GM19372 (cell line): ENCODE data around the gene UBE2F.

Experiments used
- ATAC-seq: cut with Tn5 transposase; IDR thresholded peaks from one replicate; pipeline ENCODE4 v1.9.1; 2021; ENCODE audit warnings: mild to moderate bottlenecking, low read depth, moderate library complexity; ENCODE audit not compliant: unreplicated experiment

The UBE2F gene

DNA sequence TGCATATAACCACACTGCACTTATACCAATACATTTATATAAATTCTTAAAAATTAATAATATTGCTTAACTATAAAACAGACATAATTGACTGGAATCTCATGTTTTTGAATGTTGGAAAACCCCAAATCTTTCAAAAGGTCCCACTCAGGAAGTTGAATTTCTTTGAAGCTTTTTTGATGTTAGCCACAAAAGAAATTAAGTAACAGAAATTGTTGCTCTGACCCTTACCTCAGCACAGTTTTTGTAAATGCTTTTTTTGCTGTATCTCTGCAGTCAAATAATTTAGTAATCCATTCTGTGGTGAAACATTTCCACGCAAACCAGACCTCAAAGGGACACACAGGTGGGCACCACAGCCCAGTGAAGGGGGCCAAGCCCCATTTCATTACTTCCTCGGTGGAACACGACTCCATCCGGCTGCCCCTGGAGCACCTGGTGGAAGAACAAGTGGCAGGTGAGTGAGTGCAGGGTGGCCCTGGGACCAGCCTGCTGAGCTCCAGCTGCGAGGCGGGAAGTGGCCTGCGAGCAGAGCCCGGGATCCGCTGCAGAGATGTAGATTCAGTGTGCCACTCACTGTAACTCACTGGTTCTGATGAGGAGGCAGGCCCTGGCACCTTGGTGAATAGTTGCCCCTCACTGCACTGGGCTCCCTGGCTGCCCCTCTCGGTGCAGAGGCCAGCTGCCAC is 102.4 kb downstream of the UBE2F start:
- no peak for ATAC-seq

DNA sequence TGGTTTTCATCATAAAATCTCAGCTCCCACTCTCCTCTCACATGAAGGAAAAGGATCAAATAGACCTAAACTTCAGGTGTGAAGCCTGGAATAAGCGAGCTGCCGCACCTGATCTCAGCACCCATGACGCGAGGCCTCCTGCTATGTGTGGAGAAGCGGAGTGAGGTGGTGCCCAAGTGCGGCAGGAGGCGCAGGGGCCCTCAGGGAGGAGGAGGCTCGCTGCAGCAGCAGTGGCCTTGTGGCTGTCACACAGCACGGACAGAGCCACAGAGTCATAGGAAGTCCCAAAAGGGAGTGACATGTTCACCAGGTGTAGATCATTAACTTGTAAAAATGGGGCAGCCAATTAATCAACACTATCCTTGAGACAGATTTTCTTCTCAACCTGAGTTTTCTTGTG is 103.1 kb downstream of the UBE2F start:
- no peak for ATAC-seq

DNA sequence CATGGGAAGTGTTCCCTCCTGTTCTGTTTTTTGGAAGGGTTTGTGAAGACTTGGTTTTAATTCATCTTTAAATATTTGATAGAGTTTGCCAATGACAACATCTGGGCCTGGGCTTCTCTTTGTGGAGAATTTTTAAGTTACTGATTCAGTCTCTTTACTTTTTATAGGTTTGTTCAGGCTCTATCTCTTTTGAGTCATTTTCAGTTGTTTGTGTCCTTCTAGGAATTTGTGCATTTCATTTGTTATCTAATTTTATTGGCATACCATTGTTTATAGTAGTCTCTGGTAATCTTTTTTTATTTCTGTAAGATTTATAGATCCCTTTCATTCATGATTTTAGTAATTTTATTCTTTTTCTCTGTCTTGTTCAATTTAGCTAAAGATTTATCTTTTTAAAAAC is 108.6 kb downstream of the UBE2F start:
- ATAC-seq: no peak

DNA sequence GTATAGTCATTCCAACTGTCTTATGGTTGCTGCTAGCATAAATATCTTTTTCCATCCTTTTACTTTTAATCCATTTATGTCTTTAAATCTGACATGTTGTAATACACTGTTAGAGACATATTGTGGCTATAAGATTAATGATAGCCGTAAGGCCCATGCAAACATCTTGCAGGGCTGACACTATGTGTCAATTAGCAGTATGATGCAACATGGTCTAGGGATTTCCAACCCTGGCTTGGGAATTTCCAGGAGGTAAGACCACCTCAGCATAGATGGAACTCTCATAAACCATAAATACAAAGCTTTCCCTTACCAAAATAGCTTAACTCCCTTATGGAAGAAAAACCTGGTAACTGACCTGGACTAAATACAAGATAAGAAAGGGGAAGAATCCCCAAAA is 110.5 kb downstream of the UBE2F start:
- no peak for ATAC-seq

DNA sequence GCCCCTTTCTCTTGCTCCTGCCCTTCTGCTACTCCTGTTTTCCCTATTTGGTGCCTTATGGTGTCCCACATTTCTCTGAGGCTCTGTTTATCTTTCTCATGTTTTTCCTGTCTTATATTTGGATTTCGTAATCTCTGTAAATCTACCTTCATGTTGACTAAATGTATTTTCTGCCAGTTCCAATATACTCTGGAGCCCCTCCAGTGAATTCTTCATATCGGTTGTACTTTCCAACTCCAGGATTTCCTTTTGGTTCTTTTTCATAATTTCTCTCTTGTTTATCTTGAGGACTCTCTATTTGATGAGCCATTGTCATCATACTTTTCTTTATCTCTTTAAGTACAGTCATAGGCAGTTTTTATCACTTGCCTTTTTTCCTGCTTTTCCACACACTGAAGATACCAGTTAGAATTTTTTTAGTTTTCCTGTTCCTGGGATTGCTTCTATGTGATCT is 113.1 kb downstream of the UBE2F start:
- ATAC-seq: no peak

DNA sequence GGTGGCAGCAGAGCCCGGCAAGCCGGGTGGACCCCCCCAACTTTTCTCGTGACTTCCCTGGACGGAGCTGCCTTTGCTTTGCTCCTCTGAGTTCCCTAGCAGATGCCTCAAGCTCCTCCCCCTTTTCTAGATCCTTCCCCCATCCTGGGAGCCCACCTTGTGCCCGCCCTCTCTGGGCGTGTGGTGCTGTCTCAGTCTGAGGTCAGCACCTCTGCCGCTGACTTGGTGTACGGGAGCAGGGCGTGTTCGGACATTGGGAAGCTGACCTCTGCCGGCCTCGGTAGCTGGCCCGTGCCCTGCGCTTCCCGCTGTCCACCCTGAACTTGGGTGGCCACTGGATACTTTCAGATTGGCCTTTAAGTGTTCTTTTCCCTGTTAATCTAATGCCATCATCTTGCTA is 113.7 kb downstream of the UBE2F start:
- ATAC-seq: no peak

DNA sequence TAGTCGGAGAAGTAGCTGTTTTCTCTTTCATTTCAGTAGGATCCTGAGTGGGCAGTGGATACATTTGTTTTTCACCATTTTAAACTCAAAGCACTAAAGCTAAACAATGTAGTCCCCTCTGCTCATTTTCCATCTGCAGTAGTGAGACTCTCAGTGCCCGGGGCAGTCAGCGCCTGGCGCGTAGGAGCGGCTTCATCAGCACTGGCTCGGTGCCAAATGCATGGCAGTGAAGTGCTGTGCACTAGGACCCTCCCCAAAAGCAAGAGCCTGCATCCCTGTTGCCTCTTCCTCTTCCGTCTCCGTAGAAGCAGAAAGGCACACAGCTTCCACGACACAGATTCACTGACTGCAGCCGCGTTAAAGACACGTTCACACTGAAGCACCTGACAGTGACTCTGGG is 114.3 kb downstream of the UBE2F start:
- no peak for ATAC-seq

DNA sequence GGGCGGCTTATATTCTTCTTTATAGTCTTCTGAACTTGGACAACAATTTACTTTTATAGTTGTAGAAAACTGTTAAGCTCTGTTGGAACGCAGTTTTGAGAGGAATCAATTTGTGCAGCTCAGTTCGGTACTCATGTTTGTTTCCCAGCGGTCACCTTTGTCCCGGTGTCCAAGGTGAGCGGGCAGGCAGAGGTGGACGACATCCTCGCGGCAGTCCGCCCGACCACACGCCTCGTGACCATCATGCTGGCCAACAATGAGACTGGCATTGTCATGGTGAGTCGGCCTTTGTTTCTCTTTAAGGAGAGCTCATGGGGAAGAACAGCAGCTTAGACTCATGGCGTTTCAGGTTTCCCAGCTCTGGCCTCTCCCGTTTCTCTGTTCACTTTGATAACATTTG is 114.7 kb downstream of the UBE2F start:
- ATAC-seq: no peak

DNA sequence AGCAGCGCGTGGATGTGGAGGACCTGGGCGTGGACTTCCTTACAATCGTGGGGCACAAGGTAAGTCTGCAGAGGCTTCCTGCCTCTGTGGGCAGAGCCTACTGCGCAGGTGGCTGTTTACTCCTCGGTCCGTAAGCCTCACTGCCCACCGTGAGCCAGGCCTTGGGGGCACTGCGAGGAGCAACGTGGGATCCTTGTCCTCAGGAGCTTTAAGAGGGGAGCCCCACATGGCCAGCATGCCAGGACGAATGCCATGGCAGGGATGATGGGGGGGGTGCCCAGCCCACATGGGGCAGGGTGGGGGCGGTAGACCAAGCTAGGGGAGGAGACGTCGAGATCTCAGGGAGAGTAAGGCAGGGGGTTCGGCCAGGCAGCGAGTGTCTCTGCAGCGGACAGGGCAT is 115.3 kb downstream of the UBE2F start:
- no peak for ATAC-seq

DNA sequence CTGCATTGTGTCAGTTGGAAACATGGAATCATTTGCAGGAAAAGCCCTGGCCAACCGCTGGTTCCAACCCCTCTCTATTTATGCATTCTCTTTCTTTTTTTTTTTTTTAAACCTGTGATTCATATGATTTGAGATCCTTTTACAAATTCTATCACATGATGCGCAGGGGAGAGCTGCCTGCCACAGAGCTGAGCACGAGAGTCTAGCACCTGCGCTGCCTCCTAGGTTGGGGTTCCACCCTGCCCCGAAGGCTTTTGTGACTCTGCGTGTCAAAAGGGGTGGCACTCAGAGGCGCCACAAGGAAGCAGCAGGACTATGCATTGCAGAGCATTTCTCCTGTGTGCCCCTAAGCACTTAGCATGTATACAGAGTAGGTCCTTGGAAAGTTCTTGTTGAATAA is 116.0 kb downstream of the UBE2F start:
- ATAC-seq: no peak

DNA sequence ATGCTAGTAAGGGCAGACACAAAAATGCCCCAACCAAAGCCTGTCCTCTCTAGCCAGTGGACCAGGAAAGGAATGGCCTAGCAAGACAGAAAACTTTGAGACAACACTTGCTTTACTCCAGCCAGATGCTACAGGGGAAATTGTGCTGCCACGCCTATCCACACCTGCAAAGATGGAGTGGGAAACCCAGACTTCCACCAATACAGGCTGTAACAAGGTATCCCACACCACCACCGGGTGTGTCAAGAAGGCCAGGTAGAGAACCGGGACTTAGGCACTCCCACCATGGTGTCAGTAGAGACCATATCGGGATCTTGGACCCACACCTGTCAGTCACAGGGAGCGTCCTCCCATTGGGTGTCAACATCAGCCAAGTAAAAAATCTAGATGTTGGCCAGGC is 117.1 kb downstream of the UBE2F start:
- ATAC-seq: no peak

DNA sequence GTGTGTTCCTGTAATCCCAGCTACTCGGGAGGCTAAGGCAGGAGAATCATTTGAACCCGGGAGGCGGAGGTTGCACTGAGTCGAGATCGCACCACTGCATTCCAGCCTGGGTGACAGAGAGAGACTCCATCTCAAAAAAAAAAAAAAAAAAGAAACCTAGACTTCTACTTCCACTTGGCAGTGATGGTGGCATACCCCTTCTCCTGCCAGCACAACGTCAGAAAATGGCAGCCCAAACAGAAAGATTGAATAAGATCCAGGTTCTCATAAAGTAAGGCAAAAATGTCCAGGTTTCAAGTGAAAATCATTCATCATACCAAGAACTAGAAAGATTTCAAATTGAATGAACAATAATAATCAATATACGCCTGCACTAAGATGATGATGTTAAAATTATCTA is 117.9 kb downstream of the UBE2F start:
- no peak for ATAC-seq

DNA sequence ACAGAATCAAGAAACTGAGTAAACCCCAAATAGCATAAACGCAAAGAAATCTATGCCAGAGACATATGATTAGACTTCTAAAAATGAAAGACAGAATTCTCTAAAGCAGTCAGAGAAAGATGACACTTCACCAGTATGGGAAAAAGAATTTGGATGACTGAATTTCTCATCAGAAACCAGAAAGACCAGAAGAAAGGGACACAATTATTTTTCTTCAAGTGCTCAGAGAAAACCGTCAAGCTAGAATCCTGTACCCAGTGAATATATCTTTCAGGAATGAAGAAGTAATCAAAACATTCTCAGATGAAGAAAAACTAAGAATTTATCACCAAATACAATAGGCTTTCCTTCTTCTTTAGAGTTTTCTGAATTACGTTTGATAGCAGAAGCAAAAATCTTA is 119.1 kb downstream of the UBE2F start:
- no peak for ATAC-seq

DNA sequence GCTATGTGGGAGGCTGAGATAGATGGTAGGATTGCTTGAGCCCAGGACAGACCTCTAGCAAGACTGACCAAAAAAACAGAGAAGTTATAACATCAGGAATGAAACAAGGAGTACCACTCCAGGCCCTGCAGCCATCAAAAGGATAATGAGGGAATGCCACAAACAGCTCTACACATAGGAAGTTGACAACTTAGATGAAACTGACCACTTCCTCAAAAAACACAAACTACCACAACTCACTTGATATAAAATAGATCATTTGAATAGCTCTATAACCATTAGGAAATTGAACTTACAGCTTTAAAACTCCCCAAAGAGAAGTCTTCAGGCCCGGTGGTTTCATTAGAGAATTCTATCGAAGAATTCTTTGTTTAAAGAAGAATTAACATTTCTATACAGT is 120.4 kb downstream of the UBE2F start:
- no peak for ATAC-seq

DNA sequence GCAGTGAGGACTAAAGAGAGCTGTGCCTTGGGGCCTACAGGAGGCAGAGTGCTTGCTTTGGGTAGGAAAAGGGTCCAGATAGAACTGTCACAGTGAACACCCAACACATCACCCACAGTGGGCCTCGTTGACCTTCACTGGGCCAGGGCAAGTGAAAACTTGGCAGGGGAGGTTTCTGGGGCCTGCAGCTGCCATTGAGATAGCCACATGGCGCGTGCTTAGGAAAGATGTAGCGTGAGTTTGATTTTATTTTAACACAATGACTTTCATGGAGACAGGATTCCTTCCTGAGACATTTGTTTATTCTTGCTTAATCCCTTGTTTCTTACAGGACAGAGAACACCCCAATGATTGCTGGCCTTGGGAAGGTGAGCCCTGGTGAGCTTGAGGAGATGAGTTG is 124.1 kb downstream of the UBE2F start:
- ATAC-seq: no peak

DNA sequence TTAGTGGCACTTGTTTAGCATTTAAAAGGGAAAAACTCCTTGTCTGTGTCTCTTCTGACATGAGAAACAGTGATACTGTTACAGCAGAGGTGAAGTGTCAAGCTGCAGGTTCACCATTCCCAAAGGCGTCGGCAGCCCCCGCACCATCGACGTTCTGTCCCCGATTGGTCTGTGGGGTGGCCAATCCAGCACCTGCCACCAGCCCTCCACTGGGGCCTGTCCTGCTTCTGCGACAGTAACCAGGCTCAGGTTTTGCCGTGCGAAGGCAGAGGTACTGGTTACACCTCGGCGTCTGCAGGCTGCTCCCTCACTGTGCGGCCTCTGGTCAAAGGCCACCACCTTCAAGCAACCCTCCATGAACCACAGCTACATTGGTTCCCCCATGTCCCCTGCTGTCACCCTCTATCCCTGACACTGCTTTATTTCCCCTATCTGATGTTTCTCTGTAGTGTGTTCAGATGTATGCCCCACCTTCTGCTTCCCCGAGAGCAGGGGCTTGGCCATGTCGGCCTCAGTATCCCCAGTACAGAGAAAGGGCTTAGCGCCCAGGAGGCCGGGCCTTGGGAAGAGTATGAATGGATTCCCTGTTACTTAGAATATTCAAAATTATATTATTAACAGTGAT is 124.7 kb downstream of the UBE2F start:
- ATAC-seq: no peak
